PC-3 (cell line): Measurements from ENCODE around the gene CCDC28A. TPM values are rescaled to one million over a fixed set of nuclear protein-coding genes. Genes with fewer than 3 reads are reported as not detected.
A peak's percentile ranks its signal among the peaks of the same experiment; 100 is the strongest.

ENCODE experiments used
- ATAC-seq: fragments of 200-7000 bp; cut with Tn5 transposase; 2 replicates; pipeline ENCODE4 v1.9.1; 2020; ENCODE audit warnings: mild to moderate bottlenecking, moderate library complexity
- BruUV-seq: library from RNA; stranded (reverse); fragments of 400-500 nt; replicated peaks from 2 replicates; lab custom pipeline; 2021; lab: Mats Ljungman, UMichigan
- CTCF ChIA-PET: fragments of 300-600 bp; sonication (Branson Sonifier 250); formaldehyde crosslinking; loops from one replicate; lab custom pipeline; 2022; ENCODE audit warnings: antibody characterized with exemption; lab: Charles Lee
- POLR2A ChIA-PET: fragments of 300-600 bp; sonication (Branson Sonifier 250); formaldehyde crosslinking; loops from one replicate; lab custom pipeline; 2022; ENCODE audit warnings: antibody characterized with exemption; ENCODE audit not compliant: unreplicated experiment; lab: Charles Lee
- DNase-seq: peaks from one replicate; pipeline ENCODE4 v3.0.0-alpha.2; 2015
- H2AFZ ChIP-seq: fragments of 300-600 bp; sonication (generic); 2 replicates; pipeline ENCODE4 v1.6.0; 2016; ENCODE audit warnings: antibody characterized with exemption, low read length
- H3F3A ChIP-seq: fragments of 300-600 bp; sonication (generic); one replicate; pipeline ENCODE4 v1.6.0; 2017; ENCODE audit warnings: antibody characterized with exemption, low read length, control low read depth, mild to moderate bottlenecking; ENCODE audit not compliant: unreplicated experiment
- H3K27ac ChIP-seq: fragments of 300-600 bp; sonication (generic); 2 replicates; pipeline ENCODE4 v1.5.1; 2016; ENCODE audit warnings: mild to moderate bottlenecking, low read length
- H3K27me3 ChIP-seq: fragments of 300-600 bp; sonication (generic); 2 replicates; pipeline ENCODE4 v1.6.1; 2016; ENCODE audit warnings: low read length, mixed read lengths
- H3K36me3 ChIP-seq: fragments of 300-600 bp; sonication (generic); 2 replicates; pipeline ENCODE4 v1.6.1; 2016; ENCODE audit warnings: low read depth, mixed run types, low read length, mixed read lengths
- H3K4me1 ChIP-seq: fragments of 300-600 bp; sonication (generic); 2 replicates; pipeline ENCODE4 v1.5.1; 2016; ENCODE audit warnings: low read length; ENCODE audit not compliant: insufficient read depth
- H3K4me2 ChIP-seq: fragments of 300-600 bp; sonication (generic); 2 replicates; pipeline ENCODE4 v1.6.0; 2016; ENCODE audit warnings: low read length
- H3K4me3 ChIP-seq: fragments of 300-600 bp; sonication (generic); 2 replicates; pipeline ENCODE4 v1.5.1; 2016; ENCODE audit warnings: mild to moderate bottlenecking, low read length, mixed read lengths
- H3K79me2 ChIP-seq: fragments of 300-600 bp; sonication (generic); 2 replicates; pipeline ENCODE4 v1.6.1; 2017; ENCODE audit warnings: low read length, mixed read lengths
- H3K9ac ChIP-seq: fragments of 300-600 bp; sonication (generic); 2 replicates; pipeline ENCODE4 v1.6.0; 2016; ENCODE audit warnings: mild to moderate bottlenecking, low read length
- H3K9me2 ChIP-seq: fragments of 300-600 bp; sonication (generic); replicated peaks from 2 replicates; pipeline ENCODE4 v1.6.1; 2016; ENCODE audit warnings: mixed run types, low read length, mixed read lengths
- H3K9me3 ChIP-seq: fragments of 300-600 bp; sonication (generic); 2 replicates; pipeline ENCODE4 v1.6.1; 2016; ENCODE audit warnings: low read length, mixed read lengths
- H4K20me1 ChIP-seq: fragments of 300-600 bp; sonication (generic); 2 replicates; pipeline ENCODE4 v1.6.1; 2016; ENCODE audit warnings: low read length, mixed read lengths
- CTCF ChIP-seq: fragments of 300-600 bp; sonication (generic); conservative IDR thresholded peaks from 2 replicates; pipeline ENCODE4 v1.5.1; 2017; ENCODE audit warnings: antibody characterized with exemption, low read depth, mild to moderate bottlenecking, low read length
- EZH2 ChIP-seq: fragments of 300-600 bp; sonication (generic); IDR thresholded peaks from one replicate; pipeline ENCODE4 v1.6.1; 2017; ENCODE audit warnings: antibody characterized with exemption, mild to moderate bottlenecking, low read length; ENCODE audit not compliant: unreplicated experiment
- EZH2phosphoT487 ChIP-seq: fragments of 300-600 bp; sonication (generic); IDR thresholded peaks from 2 replicates; pipeline ENCODE4 v1.6.1; 2018; ENCODE audit warnings: mild to moderate bottlenecking, antibody characterized with exemption, low read length, borderline replicate concordance
- intact Hi-C: fragments of 100-400 bp; cut with micrococcal nuclease; formaldehyde crosslinking; loops from 2 replicates; pipeline ENCODE4 v1.9.0; 2023
- total RNA-seq: library from RNA; depleted of rRNA; stranded (reverse); fragments of >200 nt; gene quantifications from 2 replicates; pipeline ENCODE4 v1.2.3, GENCODE V29; 2014

The CCDC28A gene
- total RNA-seq, 1 experiment from 2014 or later: 5.8 TPM

GRCh38 chr6:138796771-138797170, 23.2 kb downstream of the CCDC28A start:
- H3F3A ChIP-seq: no peaks in the 10 kb centered on the region
- DNase-seq: no peak

GRCh38 chr6:138797806-138798446, 24.4 kb downstream of the CCDC28A start:
- no TSS peak for BruUV-seq
- Histone ChIP-seq H3K9me3 (no peaks in the 10 kb centered on the region), H3K9ac (no peak overlapping the region), H3K9me2 (no peaks in the 10 kb centered on the region), H3K27me3 (no peaks in the 10 kb centered on the region), H3K4me3 (no peak overlapping the region), H3K4me2 (no peak overlapping the region), H4K20me1 (no peaks in the 10 kb centered on the region), H3F3A (no peaks in the 10 kb centered on the region), H3K4me1 (no peaks in the 10 kb centered on the region), H2AFZ (no peak overlapping the region), H3K79me2 (no peaks in the 10 kb centered on the region), H3K36me3 (no peaks in the 10 kb centered on the region), H3K27ac (no peak overlapping the region)
- DNase-seq (peak; percentile 14), ATAC-seq (no peak)
- TF ChIP-seq EZH2phosphoT487 (no peak), EZH2 (no peak), CTCF (no peak)
- ChIA-PET CTCF (no interaction called here), POLR2A (no interaction called here)
- intact Hi-C loops: no loop called here

More at GRCh38 chr6:138796771-138797170, 23.2 kb downstream of the CCDC28A start:
- no TSS peak for BruUV-seq
- no peak for ATAC-seq
- no peak for TF ChIP-seq CTCF
- Histone ChIP-seq H3K9me2 (no peaks in the 10 kb centered on the region), H3K9me3 (no peaks in the 10 kb centered on the region), H3K9ac (no peak overlapping the region), H3K4me3 (no peak overlapping the region), H3K27me3 (no peaks in the 10 kb centered on the region), H2AFZ (no peak overlapping the region), H3K4me2 (no peak overlapping the region), H3K79me2 (no peaks in the 10 kb centered on the region), H3K27ac (no peak overlapping the region), H3K36me3 (no peaks in the 10 kb centered on the region), H3K4me1 (no peaks in the 10 kb centered on the region), H4K20me1 (no peaks in the 10 kb centered on the region)
- POLR2A ChIA-PET: no interaction called here
- intact Hi-C loops: no loop called here
- CTCF ChIA-PET: no interaction called here

- Histone ChIP-seq H2AFZ (no peak overlapping the region), H3K4me1 (no peaks in the 10 kb centered on the region), H3K4me3 (no peak overlapping the region), H3K9me2 (no peaks in the 10 kb centered on the region), H3K27me3 (no peaks in the 10 kb centered on the region), H3K27ac (no peak overlapping the region), H3K4me2 (no peak overlapping the region), H4K20me1 (no peaks in the 10 kb centered on the region), H3K36me3 (no peaks in the 10 kb centered on the region), H3K79me2 (no peaks in the 10 kb centered on the region), H3F3A (no peaks in the 10 kb centered on the region), H3K9me3 (no peaks in the 10 kb centered on the region), H3K9ac (no peak overlapping the region)
- ChIA-PET POLR2A (no interaction called here), CTCF (no interaction called here)
- TF ChIP-seq CTCF: no peak
- BruUV-seq: no TSS peak
- DNase-seq: no peak
- intact Hi-C loops: no loop called here
- ATAC-seq: no peak
These were observed 27.0 kb downstream of the CCDC28A start for GRCh38 chr6:138800377-138801150.
